ENCODE measurements around the gene PLEKHG3.

GRCh38 chr14:64721391-64721791 is 17.2 kb downstream of the PLEKHG3 start:
- TF ChIP-seq CTCF (IDR thresholded peaks at IDR 0.05; ENCODE audit: low read length) = no peak
- no peak for TF ChIP-seq EZH2 (optimal IDR thresholded peaks at IDR 0.05; ENCODE audit: low read depth, low read length)
- no peak for TF ChIP-seq EZH2phosphoT487 (IDR thresholded peaks at IDR 0.05; ENCODE audit: low read length)

All from MM.1S (cell line).